SW 1271 (cell line): ENCODE data around the gene ABITRAM.
"Not testable (repeated sequence)": the region's sequence is repeated elsewhere in the genome, so short reads cannot be mapped to it uniquely, and the experiment has no call there.

ENCODE experiments used
- DNase-seq, 2 experiments: peaks; one replicate each; lab custom pipeline; 2025; lab: John Stamatoyannopoulos, UW

The ABITRAM gene

DNA sequence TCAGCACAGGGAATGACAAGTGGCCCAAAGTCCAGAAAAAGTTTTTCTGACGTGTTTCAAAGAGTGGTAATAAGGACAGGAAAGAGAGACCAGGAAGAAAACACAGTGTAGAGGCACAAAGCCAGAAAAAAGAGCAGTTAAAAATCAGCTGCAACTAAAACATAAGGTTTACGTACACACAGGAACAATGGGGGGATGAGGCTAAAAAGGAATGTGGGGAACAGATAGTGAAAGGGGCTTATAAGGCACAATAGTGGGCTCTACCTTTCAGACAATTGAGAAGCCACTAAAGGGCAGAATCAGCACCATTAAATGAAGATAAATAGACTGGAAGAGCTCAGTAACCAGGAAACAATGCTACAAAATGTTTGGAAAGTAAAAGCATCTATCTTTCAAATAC, 5.8 kb upstream of the ABITRAM start:
- DNase-seq = no peak

DNA sequence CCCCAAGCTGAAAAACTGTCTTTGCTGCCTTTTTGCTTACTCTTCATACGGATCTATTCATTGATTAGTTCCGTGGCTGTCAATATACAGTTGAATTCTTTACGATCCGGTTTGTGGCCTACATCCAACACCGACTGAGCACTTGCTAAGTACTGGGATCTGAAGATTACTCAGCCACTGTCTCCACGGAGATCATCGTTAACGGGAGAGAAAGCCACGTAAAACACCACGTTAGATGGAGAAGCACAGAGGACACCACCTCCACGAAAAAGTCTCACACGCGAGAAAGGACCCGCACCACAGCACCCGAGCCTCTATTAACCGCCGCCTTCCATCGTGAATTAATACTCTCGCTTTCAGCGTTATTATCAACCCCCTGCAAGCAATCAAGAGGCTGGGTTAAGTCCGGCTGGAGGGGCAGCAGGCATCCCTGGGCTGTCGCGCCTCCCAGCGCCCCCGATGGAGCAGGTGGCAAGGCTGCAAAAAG, 926 bp upstream of the ABITRAM start:
- no peak for DNase-seq

DNA sequence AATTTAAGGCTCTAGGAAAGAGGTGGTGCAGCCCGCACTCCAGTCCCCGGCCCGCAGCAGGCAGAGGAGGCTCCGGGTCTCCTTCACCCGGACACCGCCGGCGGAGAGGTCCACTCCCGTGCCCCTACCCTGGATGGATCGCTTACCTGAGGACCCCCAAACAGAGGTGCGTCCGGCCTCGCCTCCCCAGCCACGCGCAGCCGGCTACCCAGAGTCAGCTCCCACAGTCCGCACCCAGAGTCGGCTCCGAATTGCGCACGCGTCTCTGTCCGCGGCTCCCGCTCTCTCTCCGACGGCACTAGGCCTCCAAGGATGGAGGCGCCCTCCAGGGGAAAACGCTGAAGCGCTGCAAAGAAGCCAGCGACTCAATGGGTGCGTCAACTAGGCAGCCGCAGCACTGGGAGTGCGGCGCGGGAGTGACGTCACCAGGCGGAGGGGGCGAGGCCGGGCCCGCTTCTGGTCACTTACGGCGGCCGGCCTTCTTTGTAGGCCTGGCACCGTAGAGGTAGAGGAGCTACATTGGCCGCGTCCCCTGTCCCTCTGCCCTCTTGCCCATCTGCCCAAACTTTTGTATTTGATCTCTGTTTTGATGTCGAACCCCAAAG, 380 bp upstream of the ABITRAM start, which contains the start of gene ELP1:
Gene ELP1, minus strand, starts transcription at position 407 of the 605 bp plus-strand sequence. CDS start 2,978 bp downstream, outside the sequence.
- peak; percentile 79 to 91 for DNase-seq

DNA sequence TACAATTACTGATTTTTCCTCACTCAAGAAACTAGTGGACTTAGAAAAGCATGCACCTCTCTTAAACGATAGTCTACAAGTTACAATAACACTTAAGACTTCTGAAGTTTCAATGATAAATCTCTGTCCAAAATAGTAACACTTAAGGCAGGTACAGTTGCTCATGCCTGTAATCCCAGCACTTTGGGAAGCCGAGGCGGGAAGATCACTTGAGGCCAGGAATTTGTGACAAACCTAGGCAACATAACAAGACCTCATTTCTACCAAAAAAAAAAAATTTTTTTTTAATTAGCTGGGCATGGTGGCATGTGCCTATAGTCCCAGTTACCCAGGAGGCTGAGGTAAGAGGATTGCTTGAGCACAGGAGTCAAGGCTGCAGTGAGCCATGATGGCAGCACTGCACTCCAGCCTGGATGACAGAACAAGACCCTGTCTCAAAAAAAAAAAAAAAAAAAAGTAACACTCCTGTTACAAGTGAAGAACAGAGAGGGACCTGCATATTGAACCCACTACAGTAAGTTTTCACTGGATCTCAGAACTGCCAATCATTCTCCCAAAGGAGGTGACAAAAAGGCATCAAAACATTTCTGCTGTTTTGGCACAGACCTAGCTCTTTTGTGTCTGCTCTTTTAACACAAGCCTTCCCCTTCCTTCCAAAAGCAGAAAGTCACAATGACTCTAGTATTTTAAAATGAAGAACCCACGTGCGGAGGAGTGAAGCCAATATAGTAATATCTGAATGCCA, 3.5 kb downstream of the ABITRAM start:
- DNase-seq = no peak

DNA sequence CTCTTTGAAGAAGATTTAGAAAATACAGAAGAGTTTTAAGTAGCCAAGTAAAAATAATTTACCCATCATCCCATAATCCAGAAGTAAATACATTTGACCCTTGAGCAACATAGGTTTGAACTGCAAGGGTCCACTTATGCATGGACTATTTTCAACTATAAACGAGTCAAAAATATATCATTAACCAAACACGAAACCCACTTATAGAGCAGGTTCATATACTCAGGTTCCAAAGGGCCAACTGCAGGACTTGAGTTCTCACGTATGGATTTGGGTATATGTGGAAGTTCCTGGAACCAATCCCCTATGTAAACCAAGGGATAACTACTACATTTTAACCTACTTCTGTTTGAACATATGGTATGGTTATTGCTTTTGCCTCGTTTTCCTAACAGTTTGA, 5.8 kb downstream of the ABITRAM start:
- DNase-seq = no peak

DNA sequence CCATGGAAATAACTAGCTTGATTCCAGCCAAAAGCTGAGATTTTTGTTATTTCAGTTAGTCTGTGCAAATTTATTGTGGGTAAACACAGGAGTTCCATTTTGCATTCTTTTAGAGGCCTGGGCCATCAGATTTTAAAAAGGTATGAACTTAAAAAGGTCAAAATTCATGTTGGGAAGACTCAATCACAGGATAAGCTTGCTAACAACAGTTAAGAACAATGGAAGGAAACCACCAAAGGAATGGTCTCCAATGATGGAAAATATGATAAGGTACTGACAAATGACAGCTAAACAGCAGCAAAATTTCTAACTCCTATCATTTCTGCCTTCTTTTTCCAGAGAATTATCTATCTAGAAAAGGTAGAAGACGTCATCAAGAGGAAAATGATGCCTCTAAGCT, 16.0 kb downstream of the ABITRAM start:
- DNase-seq = no peak

DNA sequence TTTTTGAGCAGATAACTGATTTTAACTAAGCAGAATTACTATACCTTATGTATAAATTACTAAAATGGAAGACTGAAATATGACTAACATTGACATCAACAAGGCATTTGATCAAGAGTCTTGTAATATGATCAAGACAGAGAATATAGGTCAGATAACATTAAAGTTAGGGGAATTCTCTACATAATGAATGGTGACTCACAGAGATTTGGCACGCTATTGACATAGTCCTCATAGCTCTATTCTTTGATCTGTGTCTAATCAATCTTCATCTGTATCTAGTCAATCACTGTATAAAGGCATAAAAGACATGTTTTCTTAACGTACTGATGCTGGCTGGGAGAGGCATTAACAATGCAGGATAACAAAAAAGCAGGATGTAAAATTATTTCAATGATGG, 17.4 kb downstream of the ABITRAM start:
- DNase-seq = no peak

DNA sequence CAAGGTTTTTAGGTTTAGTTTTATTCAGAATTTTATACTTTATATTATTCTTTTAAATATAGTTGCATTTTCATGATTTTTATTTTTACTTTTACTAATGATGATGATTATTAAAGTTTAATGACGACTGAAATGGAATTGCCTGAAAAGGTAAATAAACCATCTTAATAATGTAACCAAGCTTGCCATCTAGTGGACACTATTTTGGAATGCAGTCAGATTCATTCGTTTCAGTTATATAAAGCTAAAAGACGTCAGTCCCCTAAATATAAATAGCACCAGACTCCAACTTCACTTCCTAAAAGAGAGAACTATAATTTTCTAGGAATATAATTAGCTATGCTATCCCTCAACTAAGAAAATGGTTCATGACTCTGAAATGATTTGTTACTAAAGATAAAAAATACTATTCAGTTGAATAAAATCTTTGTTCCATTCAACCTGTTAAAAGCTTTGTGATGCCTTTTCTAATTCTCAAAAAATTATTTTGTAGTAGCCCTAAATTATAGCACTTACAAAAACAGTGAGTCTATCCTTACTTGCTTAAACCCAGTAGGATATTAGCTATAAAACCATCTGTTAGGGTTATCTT, 19.9 kb downstream of the ABITRAM start:
- DNase-seq = peak in 1 of 2 experiments; percentile 72

DNA sequence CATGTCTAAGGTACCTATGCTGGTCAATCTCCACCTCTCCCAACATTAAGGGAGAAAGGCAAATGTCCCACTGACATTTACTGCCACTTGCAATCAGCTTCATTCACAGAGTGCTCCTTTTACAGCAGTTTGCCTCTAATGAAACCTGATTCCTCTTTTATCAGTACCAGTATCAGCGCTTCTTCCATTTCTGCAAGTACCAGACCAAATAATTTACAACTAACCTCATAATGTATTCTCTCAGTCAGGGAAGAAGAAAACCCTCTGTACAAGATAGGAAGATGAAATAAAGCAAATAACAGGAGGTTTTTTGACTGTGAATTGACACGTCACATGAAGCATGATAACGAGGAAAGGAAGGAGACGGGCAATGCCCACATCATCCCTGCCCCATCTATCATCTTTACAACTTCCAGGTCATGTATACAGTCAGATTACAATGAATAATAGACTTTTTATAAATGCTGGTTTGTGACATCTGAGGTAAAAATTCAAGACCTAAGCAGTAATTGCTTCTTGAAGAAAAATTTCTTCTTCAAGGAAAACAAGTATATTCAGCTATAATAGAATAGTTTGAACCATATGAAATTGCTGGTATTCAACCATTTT, 21.9 kb downstream of the ABITRAM start:
- DNase-seq = no peak

DNA sequence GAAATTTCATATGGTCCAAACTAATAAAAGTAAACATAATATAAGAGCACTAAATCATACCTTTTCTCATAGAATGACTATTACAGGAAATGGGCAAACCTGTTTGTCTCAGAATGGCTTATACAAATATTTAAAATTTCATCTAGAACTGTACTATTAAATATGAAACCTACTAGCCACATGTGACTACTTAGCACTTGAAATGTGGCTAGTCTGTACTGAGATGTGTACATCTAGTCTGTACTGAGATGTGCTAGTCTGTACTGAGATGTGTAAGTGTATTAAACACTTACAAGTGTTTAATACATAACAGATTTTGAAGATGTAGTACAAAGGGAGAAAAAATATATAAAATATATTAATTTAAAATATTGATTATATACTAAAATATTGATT, 22.4 kb downstream of the ABITRAM start:
- DNase-seq = no peak

DNA sequence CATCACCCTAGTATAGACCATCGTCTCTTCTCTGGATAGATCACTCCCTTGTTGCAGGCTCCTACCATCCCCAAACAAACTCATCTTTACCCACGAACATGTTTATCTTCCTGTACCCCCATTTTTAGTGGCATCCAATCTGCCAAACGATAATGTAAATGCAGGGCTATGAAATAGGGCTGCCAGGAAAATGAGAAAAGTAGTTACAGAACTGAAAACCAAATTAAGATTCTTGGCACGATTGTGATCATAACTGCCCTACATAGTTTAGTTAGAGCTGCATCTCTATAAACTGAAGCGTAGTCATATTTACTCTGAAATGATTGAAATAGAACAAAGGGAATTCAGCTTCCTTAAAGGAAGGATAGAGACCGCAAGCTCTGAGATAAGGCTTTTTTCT, 26.1 kb downstream of the ABITRAM start:
- no peak for DNase-seq

DNA sequence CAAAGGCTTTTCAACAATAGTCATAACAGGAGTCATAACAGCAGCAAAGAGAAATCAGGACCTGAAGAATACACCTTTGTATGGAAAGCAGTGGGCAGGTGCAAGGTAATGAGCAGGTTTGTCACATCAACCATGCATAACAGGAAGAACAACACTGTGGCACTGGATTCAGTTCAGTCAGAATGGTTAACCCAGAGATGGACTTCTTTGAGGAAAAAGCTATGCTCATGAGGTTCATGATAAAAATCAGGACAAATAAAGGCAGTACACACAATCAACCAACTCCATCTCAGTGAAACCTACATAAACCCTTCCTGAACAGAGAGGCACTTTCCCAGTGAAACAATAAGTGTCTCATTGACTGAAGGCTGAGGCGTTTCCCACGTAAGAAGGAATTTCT, 27.0 kb downstream of the ABITRAM start:
- no peak for DNase-seq

DNA sequence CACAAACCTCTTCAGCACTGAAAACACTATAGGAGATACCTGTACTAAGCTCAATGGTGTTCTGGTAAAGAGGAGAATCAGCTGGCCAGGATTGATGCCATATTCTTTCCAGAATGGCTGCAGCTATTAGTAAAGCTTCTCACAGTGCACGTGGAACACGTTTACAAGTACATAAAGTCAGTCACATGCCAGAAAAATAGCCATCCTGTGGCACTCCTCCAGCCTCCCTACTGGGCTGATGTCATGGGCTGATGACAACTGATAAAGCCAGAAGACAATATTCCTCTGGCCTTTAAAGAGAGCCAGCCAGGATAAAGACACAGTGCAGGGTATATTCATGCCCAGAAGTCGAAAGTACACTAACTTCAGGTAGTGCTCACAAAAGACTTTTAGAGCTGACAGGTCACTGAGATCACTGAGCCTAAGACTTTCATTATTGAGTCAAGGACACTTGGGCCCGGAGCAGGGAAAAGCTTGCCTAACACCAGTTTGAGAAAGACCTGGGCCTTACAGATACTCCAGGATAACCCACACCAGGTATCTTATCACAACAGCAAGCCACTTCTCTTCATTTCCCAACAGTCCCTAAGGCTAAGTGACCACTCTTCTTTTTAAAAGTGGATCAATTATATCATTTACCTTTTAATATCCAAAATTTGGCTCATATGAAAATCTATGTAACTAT, 29.4 kb downstream of the ABITRAM start:
- DNase-seq = no peak

DNA sequence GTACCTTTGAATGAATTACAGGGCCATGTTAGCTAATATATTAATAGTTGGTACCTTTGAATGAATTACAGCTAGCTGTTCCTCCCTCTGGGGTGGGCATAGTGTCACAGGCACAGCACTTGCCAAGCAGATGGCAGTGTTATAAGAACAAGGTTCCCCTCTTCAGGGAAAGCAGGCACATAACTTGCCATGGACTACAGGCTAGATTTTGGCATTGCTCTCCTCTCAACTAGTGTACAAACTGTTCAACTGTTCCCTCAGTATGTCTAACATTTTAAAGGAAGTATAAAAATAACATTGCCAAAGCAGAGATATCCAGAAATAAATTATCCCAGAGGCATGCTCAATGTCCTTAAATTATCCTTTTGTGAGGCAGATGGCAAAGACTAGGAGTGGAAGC, 33.7 kb downstream of the ABITRAM start:
- DNase-seq = no peak

DNA sequence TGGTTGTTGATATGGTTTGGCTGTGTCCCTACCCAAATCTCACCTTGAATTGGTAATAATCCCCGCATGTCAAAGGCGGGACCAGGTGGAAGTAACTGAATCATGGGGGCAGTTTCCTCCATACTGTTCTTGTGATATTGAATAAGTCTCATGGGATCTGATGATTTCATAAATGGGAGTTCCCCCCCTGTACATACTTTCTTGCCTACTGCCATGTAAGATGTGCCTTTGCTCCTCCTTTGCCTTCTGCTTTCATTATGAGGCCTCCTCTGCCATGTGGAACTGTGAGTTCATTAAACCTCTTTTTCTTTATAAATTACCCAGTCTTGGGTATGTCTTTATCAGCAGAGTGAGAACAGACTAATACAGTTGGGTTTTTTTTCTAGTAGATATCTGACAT, 37.2 kb downstream of the ABITRAM start:
- not testable (repeated sequence) for DNase-seq

DNA sequence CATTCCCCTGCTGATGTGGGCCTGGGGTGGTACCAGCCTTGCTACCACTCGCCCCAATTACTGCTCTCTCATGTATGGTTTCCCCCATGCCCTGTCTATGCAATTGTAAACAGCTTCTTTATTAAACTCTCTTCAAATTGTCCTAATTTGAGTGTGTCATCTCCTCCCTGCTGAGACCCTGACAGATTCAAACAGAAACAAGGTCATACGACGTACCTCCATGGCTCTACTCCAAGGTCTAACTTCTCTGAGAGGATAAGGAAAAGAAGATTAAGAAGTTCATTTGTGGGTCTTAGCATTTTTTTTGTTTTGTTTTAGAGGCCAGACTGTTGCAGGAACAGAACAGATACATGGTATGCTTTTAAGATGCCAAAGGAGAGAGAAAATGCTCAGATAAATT, 38.0 kb downstream of the ABITRAM start:
- DNase-seq = no peak

DNA sequence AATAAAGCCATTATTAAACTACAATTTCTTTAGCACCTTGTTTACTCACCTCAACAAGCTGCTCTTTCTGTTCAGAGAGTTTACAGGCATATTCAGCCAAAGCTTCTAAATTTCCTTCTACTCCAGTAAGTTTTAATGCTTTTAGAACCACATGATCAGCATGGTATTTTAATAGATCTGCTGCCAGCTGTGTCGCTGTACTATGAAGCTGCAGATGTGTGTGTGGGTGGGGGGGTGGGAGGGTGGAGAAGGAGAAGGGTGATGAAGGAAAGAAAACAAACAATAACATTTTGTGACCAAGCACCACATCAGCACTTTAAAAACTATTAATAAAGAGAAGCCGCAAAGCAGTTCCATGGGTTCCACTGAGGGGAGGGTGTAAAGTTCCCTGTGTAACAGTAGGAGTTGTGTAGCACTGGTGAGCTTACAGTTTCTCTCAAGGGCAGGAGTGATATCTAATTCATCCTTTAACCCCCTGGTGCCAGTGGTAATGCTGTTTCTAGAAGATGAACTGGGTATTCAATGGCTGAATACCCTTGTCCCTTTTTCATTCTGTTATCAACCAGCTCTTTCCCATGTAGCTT, 38.5 kb downstream of the ABITRAM start:
- no peak for DNase-seq

DNA sequence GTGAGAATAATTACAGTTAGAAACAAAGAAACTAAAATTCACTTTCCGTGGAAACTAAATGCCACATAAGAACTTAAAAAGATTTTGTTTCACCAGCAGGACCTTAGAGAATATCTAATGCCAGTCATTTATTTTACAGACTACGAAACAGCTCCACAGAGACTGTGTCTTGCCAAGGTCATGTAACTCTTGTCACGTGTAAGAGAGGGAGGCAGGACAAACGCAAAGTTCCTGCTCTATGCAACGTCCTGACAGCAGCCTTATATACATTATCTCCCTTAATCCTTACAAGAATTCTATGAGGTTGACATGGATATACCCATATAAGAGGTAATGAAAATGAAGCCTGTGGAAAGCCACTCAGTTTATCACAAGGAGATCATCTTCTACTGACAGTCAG, 39.7 kb downstream of the ABITRAM start:
- no peak for DNase-seq

DNA sequence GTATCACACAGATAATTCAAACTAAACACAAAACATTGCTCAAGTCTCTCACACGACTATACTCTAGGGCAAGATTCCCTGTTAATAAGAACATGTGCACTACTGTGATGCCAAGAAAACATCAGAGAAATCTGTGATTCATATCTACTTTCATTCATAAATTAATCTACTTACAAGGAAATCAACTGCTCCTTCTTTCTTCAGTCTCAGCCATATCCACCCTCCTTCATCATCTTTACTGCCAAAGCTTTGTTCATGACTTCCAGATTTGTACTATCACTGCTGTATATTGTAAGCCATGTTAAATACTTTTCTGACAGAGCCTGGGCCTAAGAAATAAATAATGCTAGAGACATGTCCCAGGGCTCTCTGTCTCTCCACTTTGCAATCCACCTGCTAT, 44.0 kb downstream of the ABITRAM start:
- DNase-seq = no peak

DNA sequence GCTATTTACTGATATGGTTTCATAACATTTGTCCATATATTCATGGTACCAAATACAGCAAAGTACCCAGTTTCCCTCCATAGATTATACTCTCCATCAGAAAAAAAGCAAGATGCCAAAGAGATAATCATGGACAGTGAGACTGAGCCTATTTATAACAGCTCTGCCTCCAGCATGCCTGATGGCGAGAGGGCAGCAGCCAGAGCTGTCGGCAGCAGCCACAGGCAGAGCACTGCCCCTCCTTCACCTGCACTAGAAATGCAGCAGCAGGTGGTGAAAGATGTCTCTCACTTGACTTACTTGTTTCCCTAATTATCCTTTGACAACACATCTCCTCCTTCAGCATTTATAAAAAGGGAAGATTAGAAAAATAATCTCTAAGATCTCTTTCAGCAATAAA, 46.7 kb downstream of the ABITRAM start:
- no peak for DNase-seq

DNA sequence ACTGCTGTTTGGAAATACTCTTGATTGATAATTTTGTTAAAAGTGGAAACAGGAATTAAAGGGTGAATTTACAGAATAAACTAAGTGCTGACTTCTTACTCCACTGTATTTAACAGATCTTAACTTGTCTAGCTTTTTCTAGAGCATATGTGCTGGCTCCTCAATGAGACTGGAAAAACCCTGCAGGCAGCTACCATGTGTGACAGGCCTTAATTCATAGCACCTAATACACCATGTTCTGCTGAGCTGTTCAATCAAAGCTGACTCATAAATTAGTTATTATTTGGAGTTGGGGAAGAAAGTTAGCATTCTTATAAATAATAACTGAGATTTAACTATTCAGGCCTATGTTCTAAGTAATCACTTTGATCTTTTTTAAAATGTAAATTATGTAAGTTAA, 49.7 kb downstream of the ABITRAM start:
- DNase-seq = no peak
